BLaER1 treated with 17β-estradiol and CSF1 and Interleukin-3, amounts not matched to agents 10 nM and 100 nM (cell line): Measurements from ENCODE around the gene RPL29.

Experiments used
- H3K27ac ChIP-seq, 11 experiments: shearing (Covaris generic); formaldehyde crosslinking; 2 replicates each; pipeline ENCODE4 v1.8.1; 2022
- H3K27me3 ChIP-seq, 11 experiments: shearing (Covaris generic); formaldehyde crosslinking; 2 replicates each; pipeline ENCODE4 v1.8.1; 2022
- H3K36me3 ChIP-seq, 11 experiments: shearing (Covaris generic); formaldehyde crosslinking; 2 replicates each; pipeline ENCODE4 v1.8.1; 2022
- H3K4me1 ChIP-seq, 10 experiments: shearing (Covaris generic); formaldehyde crosslinking; 2 replicates each; pipeline ENCODE4 v1.8.1; 2022
- H3K4me2 ChIP-seq, 11 experiments: shearing (Covaris generic); formaldehyde crosslinking; 2 replicates each; pipeline ENCODE4 v1.8.1; 2022
- H3K4me3 ChIP-seq, 10 experiments: shearing (Covaris generic); formaldehyde crosslinking; 2 replicates each; pipeline ENCODE4 v1.8.1; 2022
- H3K9ac ChIP-seq, 11 experiments: shearing (Covaris generic); formaldehyde crosslinking; 2 replicates each; pipeline ENCODE4 v1.8.1; 2022
- H3K9me3 ChIP-seq, 11 experiments: shearing (Covaris generic); formaldehyde crosslinking; replicated peaks in 1 of 11; 2 replicates each; pipeline ENCODE4 v1.8.1; 2022
- H4K20me1 ChIP-seq, 11 experiments: shearing (Covaris generic); formaldehyde crosslinking; 2 replicates each; pipeline ENCODE4 v1.8.1; 2022
- Cebpa-rat ChIP-seq, 11 experiments: shearing (Covaris generic); IDR thresholded peaks; 2 replicates each; pipeline ENCODE4 v1.8.1; 2022

RPL29 gene

DNA sequence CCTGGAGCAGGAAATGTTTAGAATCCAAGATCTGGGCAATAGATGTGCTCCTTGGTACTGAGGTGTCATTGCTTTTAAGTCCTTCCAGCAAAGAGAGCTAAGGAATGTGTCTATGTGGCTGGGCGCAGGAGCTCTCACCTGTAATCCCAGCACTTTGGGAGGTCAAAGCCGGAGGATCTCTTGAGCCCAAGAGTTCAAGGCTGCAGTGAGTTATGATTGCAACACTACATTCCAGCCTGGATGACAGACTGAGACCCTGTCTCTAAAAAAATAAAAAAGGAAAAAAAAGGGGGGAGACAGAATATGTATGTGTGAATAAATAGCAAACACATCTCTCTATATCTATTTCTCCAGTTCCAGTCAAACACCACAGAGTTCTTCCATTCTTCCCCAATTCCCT is 44.8 kb downstream of the RPL29 start:
- Histone ChIP-seq H3K9ac (no peak overlapping the region), H3K27ac (no peak overlapping the region), H3K4me3 (no peak overlapping the region), H3K27me3 (peaks cover 16 to 30% (median 26%) of the 10 kb centered on the region in 11 experiments), H3K9me3 (no peaks in the 10 kb centered on the region), H3K4me2 (no peak overlapping the region), H3K4me1 (peaks cover 8 to 26% (median 21%) of the 10 kb centered on the region in 10 experiments), H4K20me1 (peaks cover 0 to 11% (median 7%) of the 10 kb centered on the region in 11 experiments; a peak in 12 of 22 replicates), H3K36me3 (no peaks in the 10 kb centered on the region; a peak in 1 of 22 replicates)
- no peak for TF ChIP-seq Cebpa-rat (IDR thresholded peaks at IDR 0.05)

DNA sequence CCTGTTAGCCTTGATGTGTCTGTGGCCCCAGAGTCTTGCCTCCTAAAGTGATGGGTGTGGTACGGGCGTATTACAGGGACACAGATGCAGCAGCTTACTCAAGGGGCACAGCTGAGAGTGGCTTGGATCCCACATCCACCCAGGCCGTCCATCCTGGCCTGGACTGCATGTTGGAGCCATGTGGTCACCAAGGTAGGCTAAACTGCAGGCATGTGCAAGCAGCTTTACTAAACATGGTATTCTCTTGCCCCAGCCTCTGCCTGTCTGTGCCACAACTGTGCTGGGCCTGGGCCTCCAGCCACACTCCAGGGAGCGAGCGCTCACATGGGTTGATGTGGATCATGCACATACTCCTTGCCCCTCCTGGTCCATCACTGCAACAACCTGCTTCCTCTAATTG is 46.6 kb downstream of the RPL29 start:
- Histone ChIP-seq H4K20me1 (no peaks in the 10 kb centered on the region), H3K27ac (no peak overlapping the region), H3K9ac (no peak overlapping the region), H3K9me3 (no peaks in the 10 kb centered on the region), H3K4me3 (no peak overlapping the region), H3K27me3 (peaks cover 0 to 12% (median 8%) of the 10 kb centered on the region in 11 experiments; a peak in 17 of 22 replicates), H3K4me2 (no peak overlapping the region), H3K4me1 (peaks cover under 1 to 8% (median 5%) of the 10 kb centered on the region in 10 experiments; a peak in 15 of 20 replicates), H3K36me3 (no peaks in the 10 kb centered on the region; a peak in 1 of 22 replicates)
- no peak for TF ChIP-seq Cebpa-rat (IDR thresholded peaks at IDR 0.05)

DNA sequence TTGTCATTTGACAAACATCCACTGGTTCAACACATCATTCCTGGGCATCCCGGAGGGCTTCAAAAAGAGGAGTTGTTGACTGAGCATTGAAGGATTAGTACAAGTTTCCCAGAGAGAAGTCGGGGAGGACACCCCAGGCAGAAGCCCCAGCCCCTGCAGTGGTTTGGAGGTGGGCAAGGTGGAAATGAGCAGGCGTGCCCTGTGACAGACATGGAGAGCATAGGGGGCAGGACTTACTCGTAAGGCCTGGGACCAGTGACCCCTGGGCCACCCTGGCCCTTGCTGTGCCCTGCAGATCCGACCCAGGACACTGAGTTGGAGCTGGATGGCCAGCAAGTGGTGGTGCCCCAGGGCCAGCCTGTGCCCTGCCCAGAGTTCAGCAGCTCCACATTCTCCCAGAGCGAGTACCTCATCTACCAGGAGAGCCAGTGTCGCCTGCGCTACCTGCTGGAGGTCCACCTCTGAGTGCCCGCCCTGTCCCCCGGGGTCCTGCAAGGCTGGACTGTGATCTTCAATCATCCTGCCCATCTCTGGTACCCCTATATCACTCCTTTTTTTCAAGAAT is 47.6 kb downstream of the RPL29 start:
- peaks cover 3 to 12% (median 10%) of the 10 kb centered on the region in 10 experiments for H3K4me1 ChIP-seq
- H3K9me3 ChIP-seq = no peaks in the 10 kb centered on the region
- no peak overlapping the region for H3K27ac ChIP-seq
- H3K36me3 ChIP-seq = no peaks in the 10 kb centered on the region; a peak in 1 of 22 replicates
- no peak overlapping the region for H3K9ac ChIP-seq
- TF ChIP-seq Cebpa-rat (IDR thresholded peaks at IDR 0.05) = no peak
- H3K27me3 ChIP-seq = peaks cover 0 to 2% (median 0%) of the 10 kb centered on the region in 11 experiments; a peak in 2 of 22 replicates
- H4K20me1 ChIP-seq = no peaks in the 10 kb centered on the region
- H3K4me2 ChIP-seq = no peak overlapping the region
- no peak overlapping the region for H3K4me3 ChIP-seq

DNA sequence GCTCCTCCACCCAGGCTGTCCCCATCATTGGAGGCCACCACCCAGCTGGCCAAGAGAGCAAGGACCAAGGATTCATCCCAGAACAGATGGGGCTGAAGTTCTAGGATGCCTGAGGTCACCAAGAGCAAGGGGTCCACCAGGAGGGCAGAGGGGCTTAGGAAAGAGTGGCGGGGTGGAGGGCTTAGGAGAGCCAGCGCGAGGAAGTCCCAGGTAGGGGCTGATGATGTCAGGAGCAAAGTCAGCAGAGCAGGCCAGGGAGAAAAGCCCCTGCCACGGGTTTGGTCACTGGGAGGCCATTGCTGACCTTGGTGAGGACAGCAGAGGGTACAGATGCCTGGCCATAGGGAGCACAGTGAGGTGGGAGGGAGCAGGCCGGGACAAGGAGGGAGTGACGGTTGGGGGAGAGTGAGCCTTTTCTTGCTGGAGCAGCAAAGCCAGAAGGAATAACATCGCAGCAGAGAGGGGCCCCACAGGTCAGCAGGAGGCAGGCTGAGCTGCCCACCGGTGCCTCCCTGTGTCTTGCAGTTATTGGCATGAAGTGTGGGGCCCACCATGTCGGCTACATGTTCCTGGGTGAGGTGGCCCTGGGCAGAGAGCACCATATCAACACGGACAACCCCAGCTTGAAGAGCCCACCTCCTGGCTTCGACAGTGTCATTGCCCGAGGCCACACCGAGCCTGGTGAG is 48.3 kb downstream of the RPL29 start:
- no peak overlapping the region for H3K27ac ChIP-seq
- no peaks in the 10 kb centered on the region; a peak in 1 of 22 replicates for H3K36me3 ChIP-seq
- H4K20me1 ChIP-seq = no peaks in the 10 kb centered on the region
- H3K27me3 ChIP-seq = no peaks in the 10 kb centered on the region
- H3K9ac ChIP-seq = no peak overlapping the region
- peaks cover 10 to 19% (median 17%) of the 10 kb centered on the region in 10 experiments for H3K4me1 ChIP-seq
- H3K4me3 ChIP-seq = no peak overlapping the region
- no peaks in the 10 kb centered on the region for H3K9me3 ChIP-seq
- TF ChIP-seq Cebpa-rat (IDR thresholded peaks at IDR 0.05) = no peak
- H3K4me2 ChIP-seq = no peak overlapping the region

DNA sequence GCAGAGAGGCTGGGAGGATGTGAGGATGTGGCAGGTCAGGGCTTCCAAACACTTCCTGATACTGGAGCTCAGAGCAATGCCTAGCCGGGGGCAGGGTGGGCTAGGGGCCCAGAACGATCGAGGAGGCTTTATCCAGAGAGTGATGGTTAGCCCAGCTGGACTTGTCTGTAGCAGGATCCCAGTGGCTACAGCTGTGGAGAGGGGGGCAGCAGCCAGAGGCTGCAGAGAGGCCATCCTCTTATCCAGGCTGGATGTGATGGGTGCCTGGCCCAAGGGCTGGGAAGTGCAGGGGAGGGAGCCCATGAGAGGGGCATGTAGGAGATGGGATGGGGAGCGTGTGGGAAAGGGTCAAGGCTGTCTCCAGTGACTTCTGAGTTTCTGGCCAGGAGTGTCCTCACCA is 48.9 kb downstream of the RPL29 start:
- TF ChIP-seq Cebpa-rat (IDR thresholded peaks at IDR 0.05) = no peak
- Histone ChIP-seq H3K9me3 (no peaks in the 10 kb centered on the region), H3K27me3 (no peaks in the 10 kb centered on the region), H4K20me1 (no peaks in the 10 kb centered on the region), H3K27ac (no peak overlapping the region), H3K4me1 (peaks cover 12 to 22% (median 19%) of the 10 kb centered on the region in 10 experiments), H3K4me2 (no peak overlapping the region), H3K36me3 (no peaks in the 10 kb centered on the region; a peak in 1 of 22 replicates), H3K4me3 (no peak overlapping the region), H3K9ac (no peak overlapping the region)

DNA sequence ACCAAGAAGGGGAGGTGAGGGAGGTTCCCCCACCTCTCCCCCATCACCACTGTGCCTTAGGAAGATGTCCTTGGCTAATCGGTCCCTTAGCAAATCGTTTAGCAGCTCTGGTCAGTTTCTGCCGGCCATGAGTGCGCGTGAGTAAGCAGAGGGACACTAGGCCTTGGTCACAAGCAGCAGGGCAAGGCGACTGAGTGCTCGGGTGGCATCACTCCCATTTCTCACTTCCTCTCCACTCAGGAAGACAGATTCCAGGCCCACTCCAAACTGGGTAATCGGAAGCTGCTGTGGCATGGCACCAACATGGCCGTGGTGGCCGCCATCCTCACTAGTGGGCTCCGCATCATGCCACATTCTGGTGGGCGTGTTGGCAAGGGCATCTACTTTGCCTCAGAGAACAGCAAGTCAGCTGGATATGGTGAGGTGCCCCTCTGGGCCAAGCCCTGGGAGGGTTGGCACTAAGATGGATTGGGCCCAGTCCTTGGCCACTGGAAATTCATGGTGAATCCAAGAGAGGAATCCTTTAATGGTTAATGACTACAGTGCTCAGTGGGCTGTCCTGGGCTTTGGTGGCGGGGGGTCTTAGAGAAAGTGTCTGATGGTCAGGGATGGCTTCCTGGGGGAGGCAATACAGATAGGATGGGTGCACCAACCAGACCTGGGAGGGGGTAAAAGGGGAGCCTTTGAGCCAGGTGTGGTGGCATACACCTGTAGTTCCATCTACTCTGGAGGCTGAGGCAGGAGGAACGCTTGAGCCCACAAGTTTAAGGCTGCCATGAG is 49.6 kb downstream of the RPL29 start:
- Histone ChIP-seq H3K27me3 (no peaks in the 10 kb centered on the region), H3K4me3 (no peak overlapping the region), H3K4me2 (no peak overlapping the region), H3K27ac (no peak overlapping the region), H3K4me1 (peaks cover 14 to 22% (median 20%) of the 10 kb centered on the region in 10 experiments), H3K9ac (no peak overlapping the region), H4K20me1 (peaks cover 0 to 5% (median 0%) of the 10 kb centered on the region in 11 experiments; a peak in 3 of 22 replicates), H3K36me3 (no peaks in the 10 kb centered on the region; a peak in 1 of 22 replicates), H3K9me3 (no peaks in the 10 kb centered on the region)
- no peak for TF ChIP-seq Cebpa-rat (IDR thresholded peaks at IDR 0.05)

DNA sequence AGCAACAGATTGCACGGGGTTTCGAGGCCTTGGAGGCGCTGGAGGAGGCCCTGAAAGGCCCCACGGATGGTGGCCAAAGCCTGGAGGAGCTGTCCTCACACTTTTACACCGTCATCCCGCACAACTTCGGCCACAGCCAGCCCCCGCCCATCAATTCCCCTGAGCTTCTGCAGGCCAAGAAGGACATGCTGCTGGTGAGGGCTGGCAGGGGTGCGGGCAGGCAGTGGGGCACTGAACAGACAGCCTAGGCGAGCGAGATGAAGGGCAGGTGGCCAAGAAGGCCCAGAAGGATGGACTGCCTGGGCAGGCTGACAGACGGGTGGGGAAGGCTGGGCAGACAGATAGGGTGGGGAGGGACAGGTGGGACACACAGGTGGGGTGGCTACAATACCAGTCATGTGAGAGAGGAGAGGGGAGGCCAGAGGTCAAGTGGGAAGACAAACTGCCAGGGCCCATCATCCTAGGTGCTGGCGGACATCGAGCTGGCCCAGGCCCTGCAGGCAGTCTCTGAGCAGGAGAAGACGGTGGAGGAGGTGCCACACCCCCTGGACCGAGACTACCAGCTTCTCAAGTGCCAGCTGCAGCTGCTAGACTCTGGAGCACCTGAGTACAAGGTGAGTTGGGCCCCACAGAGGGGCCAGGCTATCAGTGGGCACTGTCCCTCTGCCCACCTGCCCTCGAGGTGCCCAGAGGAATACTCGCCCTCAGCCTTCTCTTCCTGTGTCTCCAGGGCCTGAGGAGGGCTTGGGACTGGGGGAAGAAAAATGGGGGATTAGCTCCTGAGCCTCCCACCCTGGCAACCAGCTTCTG is 50.5 kb downstream of the RPL29 start:
- H3K4me2 ChIP-seq = no peak overlapping the region
- H3K27me3 ChIP-seq = no peaks in the 10 kb centered on the region
- H4K20me1 ChIP-seq = peaks cover 0 to 14% (median 7%) of the 10 kb centered on the region in 11 experiments; a peak in 15 of 22 replicates
- no peak overlapping the region for H3K4me3 ChIP-seq
- H3K9ac ChIP-seq = no peak overlapping the region
- peaks cover 23 to 31% (median 28%) of the 10 kb centered on the region in 10 experiments for H3K4me1 ChIP-seq
- H3K36me3 ChIP-seq = peaks cover 0 to 3% (median 0%) of the 10 kb centered on the region in 11 experiments; a peak in 2 of 22 replicates
- TF ChIP-seq Cebpa-rat (IDR thresholded peaks at IDR 0.05) = no peak
- H3K9me3 ChIP-seq = no peaks in the 10 kb centered on the region
- no peak overlapping the region for H3K27ac ChIP-seq

DNA sequence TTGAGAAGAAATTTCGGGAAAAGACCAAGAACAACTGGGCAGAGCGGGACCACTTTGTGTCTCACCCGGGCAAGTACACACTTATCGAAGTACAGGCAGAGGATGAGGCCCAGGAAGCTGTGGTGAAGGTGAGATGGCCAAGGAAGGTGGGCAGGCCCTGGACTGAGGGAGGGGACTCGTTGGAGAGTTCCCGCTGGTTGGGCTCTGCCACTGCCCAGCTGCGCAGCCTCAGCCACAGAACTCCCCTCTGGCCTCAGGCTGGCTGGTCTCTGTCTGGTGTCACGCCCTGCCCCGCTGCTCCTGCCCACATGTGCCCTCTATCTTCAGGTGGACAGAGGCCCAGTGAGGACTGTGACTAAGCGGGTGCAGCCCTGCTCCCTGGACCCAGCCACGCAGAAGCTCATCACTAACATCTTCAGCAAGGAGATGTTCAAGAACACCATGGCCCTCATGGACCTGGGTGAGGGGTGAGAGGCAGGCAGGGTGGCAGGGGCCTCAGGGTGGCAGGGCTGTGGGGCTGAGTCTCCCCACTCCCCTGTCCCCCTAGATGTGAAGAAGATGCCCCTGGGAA is 51.2 kb downstream of the RPL29 start:
- Histone ChIP-seq H3K9ac (0 out of 22 replicates have a peak overlapping the region, but pooled peaks of 1 of the 11 experiments have one; percentile 14), H4K20me1 (peaks cover 0 to 21% (median 14%) of the 10 kb centered on the region in 11 experiments; a peak in 15 of 22 replicates), H3K9me3 (no peaks in the 10 kb centered on the region), H3K27ac (no peak overlapping the region), H3K4me2 (peak overlapping the region in 1 of 11 experiments; percentile 97; a peak in 1 of 22 replicates), H3K4me1 (peaks cover 30 to 38% (median 35%) of the 10 kb centered on the region in 10 experiments), H3K27me3 (no peaks in the 10 kb centered on the region), H3K4me3 (no peak overlapping the region), H3K36me3 (peaks cover 0 to 10% (median 1%) of the 10 kb centered on the region in 11 experiments; a peak in 6 of 22 replicates)
- no peak for TF ChIP-seq Cebpa-rat (IDR thresholded peaks at IDR 0.05)
